GM23338 (cell line): ENCODE measurements around the gene DVL1. TPM values are rescaled to one million over a fixed set of nuclear protein-coding genes. Genes with fewer than 3 reads are reported as not detected.

Source experiments
- ATAC-seq: fragments of 200-7000 bp; cut with Tn5 transposase; 3 replicates; pipeline ENCODE4 v1.9.1; 2020
- DNase-seq: peaks from one replicate; pipeline ENCODE4 v3.0.0-alpha.2; 2015; ENCODE audit warnings: low spot score
- H2AFZ ChIP-seq: fragments of 200-600 bp; sonication (generic); 2 replicates; pipeline ENCODE4 v1.8.0; 2016; ENCODE audit warnings: antibody characterized with exemption, mild to moderate bottlenecking, moderate library complexity
- H3F3A ChIP-seq: fragments of 200-600 bp; sonication (generic); replicated peaks from 2 replicates; pipeline ENCODE4 v1.8.0; 2017; ENCODE audit warnings: antibody characterized with exemption, mixed run types, low read depth
- H3K27ac ChIP-seq: fragments of 200-600 bp; sonication (generic); 2 replicates; pipeline ENCODE4 v1.6.1; 2016; ENCODE audit warnings: low read depth
- H3K27me3 ChIP-seq: fragments of 200-600 bp; sonication (generic); 2 replicates; pipeline ENCODE4 v1.8.0; 2016; ENCODE audit warnings: mild to moderate bottlenecking, mixed run types, moderate library complexity; ENCODE audit not compliant: insufficient read depth
- H3K36me3 ChIP-seq: fragments of 200-600 bp; sonication (generic); 2 replicates; pipeline ENCODE4 v1.8.0; 2016; ENCODE audit warnings: mild to moderate bottlenecking; ENCODE audit not compliant: insufficient read depth
- H3K4me1 ChIP-seq: fragments of 200-600 bp; sonication (generic); 2 replicates; pipeline ENCODE4 v1.8.0; 2016; ENCODE audit warnings: mild to moderate bottlenecking, moderate library complexity; ENCODE audit not compliant: insufficient read depth
- H3K4me2 ChIP-seq: fragments of 200-600 bp; sonication (generic); 2 replicates; pipeline ENCODE4 v1.7.1; 2017; ENCODE audit warnings: mixed run types
- H3K4me3 ChIP-seq: fragments of 200-600 bp; sonication (generic); 2 replicates; pipeline ENCODE4 v1.6.1; 2016; ENCODE audit warnings: mixed run types
- H3K79me2 ChIP-seq: fragments of 200-600 bp; sonication (generic); replicated peaks from 2 replicates; pipeline ENCODE4 v1.8.0; 2017; ENCODE audit warnings: mild to moderate bottlenecking; ENCODE audit not compliant: insufficient read depth
- H3K9me2 ChIP-seq: fragments of 200-600 bp; sonication (generic); 2 replicates; pipeline ENCODE4 v1.8.0; 2017; ENCODE audit not compliant: insufficient read depth
- H4K20me1 ChIP-seq: fragments of 200-600 bp; sonication (generic); replicated peaks from 2 replicates; pipeline ENCODE4 v1.8.0; 2017; ENCODE audit warnings: mild to moderate bottlenecking; ENCODE audit not compliant: insufficient read depth
- H3K27ac Mint-ChIP-seq: 2 replicates; pipeline ENCODE4 v1.8.0; 2020; ENCODE audit warnings: inconsistent platforms, mild to moderate bottlenecking, moderate library complexity, mixed read lengths
- H3K27me3 Mint-ChIP-seq: 3 replicates; pipeline ENCODE4 v1.8.0; 2022; ENCODE audit warnings: low read depth, mild to moderate bottlenecking, moderate library complexity, mixed read lengths, inconsistent platforms; ENCODE audit not compliant: insufficient read depth, poor library complexity
- H3K36me3 Mint-ChIP-seq: 3 replicates; pipeline ENCODE4 v1.8.0; 2021; ENCODE audit warnings: low read depth, mild to moderate bottlenecking, inconsistent platforms, moderate library complexity, mixed read lengths
- H3K4me1 Mint-ChIP-seq: 3 replicates; pipeline ENCODE4 v1.8.0; 2020; ENCODE audit warnings: mild to moderate bottlenecking, inconsistent platforms, mixed read lengths
- H3K4me3 Mint-ChIP-seq: 3 replicates; pipeline ENCODE4 v1.8.0; 2021; ENCODE audit warnings: moderate library complexity, mild to moderate bottlenecking, inconsistent platforms, mixed read lengths
- H3K9me3 Mint-ChIP-seq: 3 replicates; pipeline ENCODE4 v1.8.0; 2020; ENCODE audit warnings: moderate library complexity, mild to moderate bottlenecking, inconsistent platforms, mixed read lengths
- CREB1 ChIP-seq: fragments of 250-450 bp; sonication (Bioruptor Pico); IDR thresholded peaks from 2 replicates; pipeline ENCODE4 v1.5.0; 2020; ENCODE audit warnings: low read depth, mild to moderate bottlenecking, moderate library complexity
- CTCF ChIP-seq, 2 experiments: fragments of 200-600 bp in 1 of 2; sonication (generic) in 1 of 2; conservative IDR thresholded peaks; 2 replicates each; pipeline versions ENCODE4 v1.5.1 to v1.6.1; 2016 to 2017; ENCODE audit warnings: antibody characterized with exemption in 2 of 2, low read depth in 2 of 2, mild to moderate bottlenecking in 2 of 2, moderate library complexity in 1 of 2
- ETS1 ChIP-seq: IDR thresholded peaks from 2 replicates; pipeline ENCODE4 v1.6.1; 2016; ENCODE audit warnings: antibody characterized with exemption
- EZH2phosphoT487 ChIP-seq: fragments of 200-600 bp; sonication (generic); IDR thresholded peaks from one replicate; pipeline ENCODE4 v1.8.1; 2018; ENCODE audit warnings: antibody characterized with exemption; ENCODE audit not compliant: unreplicated experiment
- JUNB ChIP-seq: IDR thresholded peaks from one replicate; pipeline ENCODE4 v1.6.1; 2016; ENCODE audit warnings: antibody characterized with exemption; ENCODE audit not compliant: unreplicated experiment
- NANOG ChIP-seq: IDR thresholded peaks from 2 replicates; pipeline ENCODE4 v1.6.1; 2016; ENCODE audit warnings: antibody characterized with exemption, borderline replicate concordance
- POLR2AphosphoS5 ChIP-seq: IDR thresholded peaks from 2 replicates; pipeline ENCODE4 v1.6.1; 2016; ENCODE audit warnings: antibody characterized with exemption, low read depth
- ZNF331 ChIP-seq: fragments of 250-450 bp; sonication (Bioruptor Pico); IDR thresholded peaks from 2 replicates; pipeline ENCODE4 v1.5.0; 2020; ENCODE audit warnings: low read depth, mild to moderate bottlenecking, moderate library complexity
- ZNF462 ChIP-seq: fragments of 250-450 bp; sonication (Bioruptor Pico); IDR thresholded peaks from 2 replicates; pipeline ENCODE4 v1.5.0; 2020; ENCODE audit warnings: mild to moderate bottlenecking, moderate library complexity
- polyA plus RNA-seq: library from polyadenylated mRNA; unstranded; fragments of >200 nt; fragmentation: Nextera tagmentation; extraction: Ambion mirVana; gene quantifications from 2 replicates; pipeline ENCODE4 v1.2.1, GENCODE V29; 2016
- total RNA-seq: library from RNA; depleted of rRNA; stranded (reverse); fragments of >200 nt; shearing (Covaris generic); gene quantifications from 2 replicates; pipeline ENCODE4 v1.2.3, GENCODE V29; 2014

The DVL1 gene
- total and polyA plus RNA-seq, 2 experiments from 2014 or later = 13.5 to 69.7 TPM

- Histone ChIP-seq H3K4me3 (peak overlapping the region; percentile 63), H3K79me2 (peaks cover 14% of the 10 kb centered on the region), H4K20me1 (peaks cover 2% of the 10 kb centered on the region), H3F3A (peaks cover 24% of the 10 kb centered on the region), H3K9me2 (no peaks in the 10 kb centered on the region), H3K4me2 (peak overlapping the region; percentile 84), H3K36me3 (no peaks in the 10 kb centered on the region), H3K27ac (no peak overlapping the region), H3K4me1 (peaks cover 25% of the 10 kb centered on the region), H3K27me3 (peaks cover 9% of the 10 kb centered on the region), H2AFZ (no peak overlapping the region)
- Mint-ChIP-seq H3K4me1 (peaks cover 25% of the 10 kb centered on the region), H3K36me3 (no peaks in the 10 kb centered on the region), H3K9me3 (no peaks in the 10 kb centered on the region), H3K4me3 (peak overlapping the region; percentile 78), H3K27ac (no peak overlapping the region), H3K27me3 (peaks cover 19% of the 10 kb centered on the region)
- peak; percentile 62 for DNase-seq
- no peak for ATAC-seq
- TF ChIP-seq NANOG (no peak), POLR2AphosphoS5 (peak; percentile 21; the same call in 1 of the 2 replicates)
Measured at GRCh38 chr1:1348420-1349255, 580 bp downstream of the DVL1 start.

- Mint-ChIP-seq H3K4me1 (peaks cover 22% of the 10 kb centered on the region), H3K9me3 (no peaks in the 10 kb centered on the region), H3K4me3 (peak overlapping the region; percentile 78), H3K27ac (no peak overlapping the region), H3K27me3 (peaks cover 12% of the 10 kb centered on the region), H3K36me3 (no peaks in the 10 kb centered on the region; the same call in 2 of the 3 replicates)
- peaks cover 3% of the 10 kb centered on the region for H4K20me1 ChIP-seq
- H3K4me3 ChIP-seq = peak overlapping the region; percentile 63
- H3K9me2 ChIP-seq = no peaks in the 10 kb centered on the region
- peak overlapping the region; percentile 84 for H3K4me2 ChIP-seq
- H3K27me3 ChIP-seq = peaks cover under 1% of the 10 kb centered on the region; the same call in 1 of the 2 replicates
- no peak overlapping the region for H2AFZ ChIP-seq
- peaks cover 17% of the 10 kb centered on the region; the same call in 1 of the 2 replicates for H3K4me1 ChIP-seq
- peaks cover 14% of the 10 kb centered on the region for H3K79me2 ChIP-seq
- DNase-seq (no peak), ATAC-seq (peak; percentile 72)
- no peaks in the 10 kb centered on the region for H3K36me3 ChIP-seq
- H3K27ac ChIP-seq = no peak overlapping the region
- peaks cover 17% of the 10 kb centered on the region for H3F3A ChIP-seq
- TF ChIP-seq ZNF462 (CRISPR knock-in tag) (no peak), POLR2AphosphoS5 (no peak), EZH2phosphoT487 (no peak), JUNB (no peak), ZNF331 (CRISPR knock-in tag) (no peak), CTCF (conservative IDR thresholded peaks at IDR 0.05; ENCODE audit: low read depth in 2 of 2) (no peak), CREB1 (CRISPR knock-in tag) (no peak), ETS1 (no peak), NANOG (no peak)
Measured at GRCh38 chr1:1347663-1348419, 1.4 kb downstream of the DVL1 start.
